ES-I3 (cell line): ENCODE measurements around the gene CLCNKA.
A peak's percentile ranks its signal among the peaks of the same experiment; 100 is the strongest.

Experiments used
- H3K36me3 ChIP-seq: 2 replicates; pipeline ENCODE4 v1.6.1; 2013; ENCODE audit warnings: mild to moderate bottlenecking, low read length, control low read depth, moderate library complexity; ENCODE audit not compliant: insufficient read depth
- H3K4me1 ChIP-seq: 2 replicates; pipeline ENCODE4 v1.6.1; 2013; ENCODE audit warnings: mild to moderate bottlenecking, control low read depth, low read length; ENCODE audit not compliant: insufficient read depth
- H3K9ac ChIP-seq: 2 replicates; pipeline ENCODE4 v1.6.1; 2013; ENCODE audit warnings: low read depth, mild to moderate bottlenecking, low read length, moderate library complexity
- H3K9me3 ChIP-seq: 2 replicates; pipeline ENCODE4 v1.6.1; 2013; ENCODE audit warnings: mild to moderate bottlenecking, low read length, moderate library complexity; ENCODE audit not compliant: control insufficient read depth, insufficient read depth

Gene CLCNKA

DNA sequence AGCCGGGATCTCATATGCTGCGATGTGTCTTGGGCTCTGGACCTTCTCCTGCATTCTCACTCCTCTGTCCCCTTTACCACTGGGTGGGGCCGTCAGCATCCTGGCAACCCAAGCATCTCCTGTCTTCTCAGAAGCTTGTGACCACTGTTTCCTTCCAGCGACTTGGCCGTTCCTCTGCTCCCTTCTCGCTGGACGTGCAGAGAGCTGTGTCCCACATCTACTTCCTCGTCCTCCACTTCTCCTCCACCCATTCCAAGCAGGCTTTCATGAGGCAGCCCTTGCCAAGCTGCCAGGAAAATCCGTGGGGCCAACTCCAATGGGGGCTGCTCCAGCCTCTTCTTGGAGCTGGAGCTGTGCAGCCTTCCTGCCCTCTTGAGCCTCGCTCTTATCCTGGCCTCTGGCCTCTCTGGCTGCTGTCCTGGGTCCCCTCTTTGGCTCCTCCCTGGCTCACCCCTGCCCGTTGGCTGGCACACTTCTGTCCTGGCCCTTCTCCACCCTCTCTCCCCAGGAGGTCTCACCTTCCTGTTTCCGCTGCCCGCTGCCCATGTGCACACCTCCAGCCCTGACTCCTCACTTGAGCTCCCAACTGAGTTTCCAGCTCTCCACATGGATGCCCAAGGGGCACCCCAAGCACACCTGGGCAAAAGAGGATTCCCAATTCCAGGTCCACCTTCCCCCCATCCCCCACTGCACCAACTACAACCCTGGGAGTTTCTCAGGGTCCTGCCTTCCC, 42.9 kb downstream of the CLCNKA start:
- H3K36me3 ChIP-seq: no peaks in the 10 kb centered on the region
- H3K9me3 ChIP-seq: no peaks in the 10 kb centered on the region
- no peak overlapping the region for H3K9ac ChIP-seq
- H3K4me1 ChIP-seq: peaks cover 21% of the 10 kb centered on the region

- H3K36me3 ChIP-seq: no peaks in the 10 kb centered on the region
- H3K4me1 ChIP-seq: peaks cover 21% of the 10 kb centered on the region
- H3K9me3 ChIP-seq: no peaks in the 10 kb centered on the region
- H3K9ac ChIP-seq: no peak overlapping the region
Observed at GRCh38 chr1:16065269-16065576, 43.4 kb downstream of the CLCNKA start.

- Histone ChIP-seq H3K9me3 (no peaks in the 10 kb centered on the region), H3K36me3 (no peaks in the 10 kb centered on the region), H3K4me1 (peaks cover 21% of the 10 kb centered on the region), H3K9ac (no peak overlapping the region)
Observed at GRCh38 chr1:16066245-16066644, 44.4 kb downstream of the CLCNKA start.

GRCh38 chr1:16067127-16067768, 45.4 kb downstream of the CLCNKA start:
- Histone ChIP-seq H3K9ac (no peak overlapping the region), H3K9me3 (no peaks in the 10 kb centered on the region), H3K4me1 (peaks cover 21% of the 10 kb centered on the region), H3K36me3 (no peaks in the 10 kb centered on the region)

DNA sequence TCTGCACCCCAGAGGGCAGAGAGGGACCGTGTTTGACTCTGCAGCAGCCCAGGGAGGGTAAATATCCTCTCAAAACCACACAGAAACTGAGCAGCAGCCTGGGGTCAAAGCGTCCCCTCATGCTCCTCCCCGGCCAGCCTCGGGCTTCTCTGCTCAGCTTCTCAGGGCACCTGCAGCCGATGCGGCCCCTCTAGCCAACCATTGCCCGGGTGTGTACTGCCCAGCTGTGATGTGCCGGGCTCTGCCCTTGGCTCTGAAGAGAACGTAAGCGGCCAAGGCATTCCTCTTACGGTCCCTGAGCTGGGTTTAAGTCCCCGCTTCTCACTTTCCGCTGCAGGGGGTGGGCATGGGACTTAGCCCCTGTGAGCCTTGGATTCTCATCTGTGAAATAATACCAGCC, 46.1 kb downstream of the CLCNKA start:
- H3K4me1 ChIP-seq: peaks cover 21% of the 10 kb centered on the region
- no peaks in the 10 kb centered on the region for H3K9me3 ChIP-seq
- H3K36me3 ChIP-seq: no peaks in the 10 kb centered on the region
- no peak overlapping the region for H3K9ac ChIP-seq

DNA sequence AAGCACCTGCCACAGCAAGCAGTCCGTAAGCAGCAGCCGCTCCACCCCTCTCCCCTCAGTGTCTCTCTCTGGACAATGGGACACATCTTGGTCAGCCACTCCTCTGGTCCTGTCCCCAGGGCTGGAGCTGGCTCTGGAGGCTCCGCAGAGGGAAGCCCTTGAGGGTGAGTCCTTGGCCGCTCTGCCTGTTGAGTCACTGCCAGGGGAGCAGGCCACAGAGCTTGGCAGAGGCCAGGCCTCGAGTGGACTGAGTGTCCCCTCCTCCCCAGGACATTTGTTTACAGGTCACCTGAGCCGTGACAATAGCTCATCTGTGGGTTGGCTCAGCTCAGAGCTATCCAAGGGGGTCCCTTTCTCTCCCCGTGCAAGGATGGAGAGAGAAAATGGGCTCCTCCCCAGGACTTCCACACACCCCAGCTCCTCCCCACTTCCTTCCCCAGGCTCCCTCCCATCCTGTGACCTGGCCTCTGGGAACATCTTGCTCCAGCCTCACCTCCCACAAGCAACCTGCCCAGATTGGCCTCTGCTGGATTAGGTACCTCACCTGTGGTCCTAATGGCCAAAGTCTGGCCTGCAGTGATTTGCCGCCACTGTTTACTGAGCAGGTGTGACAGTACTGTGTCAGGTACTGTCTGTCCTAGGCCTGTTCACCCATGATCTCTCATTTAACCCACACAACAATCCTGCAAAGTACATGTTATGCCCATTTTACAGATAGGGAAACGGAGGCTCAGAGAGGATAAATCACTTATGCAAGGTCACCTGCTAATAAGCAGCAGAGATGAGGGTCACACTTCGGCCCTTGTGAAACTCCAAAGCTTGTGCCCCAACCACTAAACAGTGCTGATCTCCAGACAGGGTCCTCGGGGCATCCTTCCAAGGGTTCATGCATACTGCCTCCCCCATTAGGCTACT, 46.8 kb downstream of the CLCNKA start:
- Histone ChIP-seq H3K4me1 (peaks cover 20% of the 10 kb centered on the region), H3K9ac (no peak overlapping the region), H3K36me3 (no peaks in the 10 kb centered on the region), H3K9me3 (no peaks in the 10 kb centered on the region)

GRCh38 chr1:16070640-16071355, 49.0 kb downstream of the CLCNKA start:
- Histone ChIP-seq H3K9ac (no peak overlapping the region), H3K4me1 (peaks cover 7% of the 10 kb centered on the region), H3K36me3 (no peaks in the 10 kb centered on the region), H3K9me3 (no peaks in the 10 kb centered on the region)

GRCh38 chr1:16071614-16072013, 49.8 kb downstream of the CLCNKA start:
- no peaks in the 10 kb centered on the region for H3K9me3 ChIP-seq
- H3K4me1 ChIP-seq: peaks cover 7% of the 10 kb centered on the region
- H3K36me3 ChIP-seq: no peaks in the 10 kb centered on the region
- H3K9ac ChIP-seq: no peak overlapping the region

GRCh38 chr1:16072095-16072494, 50.3 kb downstream of the CLCNKA start:
- Histone ChIP-seq H3K36me3 (no peaks in the 10 kb centered on the region), H3K9me3 (no peaks in the 10 kb centered on the region), H3K4me1 (peaks cover 6% of the 10 kb centered on the region), H3K9ac (no peak overlapping the region)

GRCh38 chr1:16072616-16073484, 51.0 kb downstream of the CLCNKA start:
- no peaks in the 10 kb centered on the region for H3K36me3 ChIP-seq
- no peaks in the 10 kb centered on the region for H3K4me1 ChIP-seq
- no peaks in the 10 kb centered on the region for H3K9me3 ChIP-seq
- H3K9ac ChIP-seq: peak overlapping the region; percentile 38; the same call in 1 of the 2 replicates

GRCh38 chr1:16073490-16074119, 51.8 kb downstream of the CLCNKA start, which contains the start of gene FAM131C:
FAM131C (minus strand) TSS chr1:16073651; CDS start chr1:16073442, 209 bp downstream.
- H3K4me1 ChIP-seq: no peaks in the 10 kb centered on the region
- H3K9me3 ChIP-seq: no peaks in the 10 kb centered on the region
- no peaks in the 10 kb centered on the region for H3K36me3 ChIP-seq
- peak within 1 kb of the TSS; percentile 47; the same call in 1 of the 2 replicates for H3K9ac ChIP-seq

DNA sequence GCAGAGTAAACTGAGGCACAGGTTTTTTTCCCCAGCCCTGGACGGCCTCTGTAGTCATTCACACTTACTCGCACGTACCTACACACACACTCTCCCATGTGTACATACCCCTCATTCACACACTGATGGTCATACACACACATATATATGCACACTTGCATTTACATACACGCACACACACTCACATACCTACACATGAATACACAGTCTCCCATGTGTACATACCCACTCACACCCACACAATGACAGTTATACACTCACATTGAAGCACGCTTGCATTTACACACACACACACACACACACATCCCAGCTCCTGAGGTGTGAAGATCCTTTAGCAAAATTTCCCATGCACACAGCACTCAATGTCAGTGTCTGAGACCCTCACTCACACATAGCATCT, 52.4 kb downstream of the CLCNKA start:
- Histone ChIP-seq H3K9ac (no peak overlapping the region; the same call in 1 of the 2 replicates), H3K9me3 (no peaks in the 10 kb centered on the region), H3K36me3 (no peaks in the 10 kb centered on the region), H3K4me1 (peaks cover 3% of the 10 kb centered on the region; the same call in 1 of the 2 replicates)
